GM12872 (cell line): ENCODE results near the gene ROBO2.

Experiments
- TF ChIP-seq, protein P1 (sequence below): IDR thresholded peaks from 3 replicates; pipeline ENCODE4 v1.5.1; 2011; ENCODE audit warnings: low read depth, mild to moderate bottlenecking, low read length, moderate library complexity; ENCODE audit not compliant: insufficient read depth

The ROBO2 gene

DNA sequence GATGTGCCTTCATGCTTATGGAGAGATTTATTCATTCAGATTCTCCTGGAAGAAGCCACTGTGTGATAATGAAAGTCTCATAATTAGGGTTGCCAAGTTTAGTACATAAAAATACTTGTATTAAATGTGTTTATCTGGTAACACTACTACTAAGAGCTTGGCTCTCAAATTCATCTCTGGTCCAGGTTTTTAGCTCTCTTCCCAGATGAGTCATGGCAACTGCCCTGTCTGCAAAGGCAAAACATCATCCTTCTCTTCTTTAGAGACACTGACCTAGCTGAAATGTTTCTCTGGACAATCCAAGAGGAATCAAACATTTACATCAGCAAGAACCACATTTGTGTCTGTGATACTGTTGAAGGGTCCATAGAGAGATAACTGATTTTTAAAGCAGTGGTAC, 269.6 kb downstream of the ROBO2 start:
- TF ChIP-seq, protein P1, sequence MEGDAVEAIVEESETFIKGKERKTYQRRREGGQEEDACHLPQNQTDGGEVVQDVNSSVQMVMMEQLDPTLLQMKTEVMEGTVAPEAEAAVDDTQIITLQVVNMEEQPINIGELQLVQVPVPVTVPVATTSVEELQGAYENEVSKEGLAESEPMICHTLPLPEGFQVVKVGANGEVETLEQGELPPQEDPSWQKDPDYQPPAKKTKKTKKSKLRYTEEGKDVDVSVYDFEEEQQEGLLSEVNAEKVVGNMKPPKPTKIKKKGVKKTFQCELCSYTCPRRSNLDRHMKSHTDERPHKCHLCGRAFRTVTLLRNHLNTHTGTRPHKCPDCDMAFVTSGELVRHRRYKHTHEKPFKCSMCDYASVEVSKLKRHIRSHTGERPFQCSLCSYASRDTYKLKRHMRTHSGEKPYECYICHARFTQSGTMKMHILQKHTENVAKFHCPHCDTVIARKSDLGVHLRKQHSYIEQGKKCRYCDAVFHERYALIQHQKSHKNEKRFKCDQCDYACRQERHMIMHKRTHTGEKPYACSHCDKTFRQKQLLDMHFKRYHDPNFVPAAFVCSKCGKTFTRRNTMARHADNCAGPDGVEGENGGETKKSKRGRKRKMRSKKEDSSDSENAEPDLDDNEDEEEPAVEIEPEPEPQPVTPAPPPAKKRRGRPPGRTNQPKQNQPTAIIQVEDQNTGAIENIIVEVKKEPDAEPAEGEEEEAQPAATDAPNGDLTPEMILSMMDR, result no peak

DNA sequence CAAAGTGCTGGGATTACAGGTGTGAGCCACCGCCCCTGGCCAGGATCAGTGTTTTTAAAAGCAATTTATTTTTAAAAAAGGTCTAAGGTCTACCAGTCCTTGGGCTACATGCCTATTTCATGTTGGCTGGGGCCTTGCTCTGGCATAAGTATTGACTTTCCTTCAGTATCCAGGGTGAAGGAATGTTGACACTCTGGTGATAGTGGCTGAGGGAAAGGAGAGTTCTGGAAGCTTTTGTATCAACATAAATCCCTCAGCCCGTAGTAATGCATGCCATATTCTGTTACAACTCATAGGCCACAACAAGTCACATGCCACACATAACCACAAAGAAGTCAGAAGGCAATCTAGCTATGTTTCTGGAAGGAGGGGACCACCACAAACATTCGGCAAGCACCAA, 273.9 kb downstream of the ROBO2 start:
- TF ChIP-seq, protein P1, result no peak

GRCh38 chr3:77319711-77320110, 279.8 kb downstream of the ROBO2 start:
- TF ChIP-seq, protein P1, result no peak

- TF ChIP-seq, protein P1, result peak; percentile 60; the same call in 2 of the 3 replicates
These were observed 280.6 kb downstream of the ROBO2 start for GRCh38 chr3:77320514-77320913.

DNA sequence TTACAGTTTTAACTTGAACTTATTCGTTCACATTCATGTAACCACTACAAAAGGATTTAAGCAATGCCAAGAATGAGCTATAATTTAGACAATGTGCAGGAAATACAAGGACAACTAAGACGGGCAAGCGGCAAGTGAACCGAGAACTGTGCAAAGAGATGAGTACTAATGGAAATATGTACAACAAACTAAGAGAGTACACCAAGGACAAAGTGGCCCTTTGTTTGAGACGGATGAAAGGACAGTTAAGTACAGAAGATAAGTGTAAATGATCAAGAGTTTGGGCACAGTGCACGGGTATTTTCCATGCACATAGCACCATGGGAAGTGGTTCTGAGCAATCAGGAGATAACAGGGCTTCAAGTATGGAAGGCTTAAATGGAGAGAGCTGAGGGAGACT, 281.7 kb downstream of the ROBO2 start:
- TF ChIP-seq, protein P1, result no peak

- TF ChIP-seq, protein P1, result no peak
These were observed 283.7 kb downstream of the ROBO2 start for GRCh38 chr3:77323626-77324025.

DNA sequence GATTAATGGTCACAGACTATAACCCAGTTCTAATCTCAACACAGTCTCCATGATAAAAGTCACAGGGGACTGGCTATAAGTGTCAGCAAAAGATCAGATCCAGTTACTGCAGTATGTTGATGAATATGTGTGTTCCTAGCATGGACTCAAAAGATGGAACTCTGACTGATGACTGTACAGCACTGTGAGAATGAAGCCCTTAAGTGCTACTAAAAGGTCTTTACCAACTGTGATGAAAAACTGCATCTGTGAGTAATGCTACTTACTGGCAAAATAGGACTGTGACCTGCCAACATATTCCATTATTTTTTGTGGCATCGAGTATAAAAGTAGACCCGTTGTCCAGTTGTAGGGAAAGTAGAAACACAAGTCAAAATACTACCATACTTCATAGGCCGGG, 284.2 kb downstream of the ROBO2 start:
- TF ChIP-seq, protein P1, result no peak

GRCh38 chr3:77325280-77325679, 285.4 kb downstream of the ROBO2 start:
- TF ChIP-seq, protein P1, result no peak
